GM08714 (cell line): ENCODE data around the gene DUOX1.
A peak's percentile ranks its signal among the peaks of the same experiment; 100 is the strongest.

Source experiments
- H3K4me3 ChIP-seq: fragments of 200-500 bp; sonication (Bioruptor generic); 2 replicates; pipeline ENCODE4 v1.5.1; 2014; ENCODE audit warnings: mild to moderate bottlenecking, low read length, inconsistent platforms
- ZNF274 ChIP-seq: IDR thresholded peaks from 2 replicates; pipeline ENCODE4 v1.6.1; 2012; ENCODE audit warnings: mild to moderate bottlenecking, low read depth, low read length

Gene DUOX1

GRCh38 chr15:45185903-45186770 is 56.3 kb downstream of the DUOX1 start:
- no peak for TF ChIP-seq ZNF274
- no peak overlapping the region for H3K4me3 ChIP-seq

- no peak for TF ChIP-seq ZNF274
- no peak overlapping the region for H3K4me3 ChIP-seq
Measured at GRCh38 chr15:45186771-45187577, 57.2 kb downstream of the DUOX1 start.

GRCh38 chr15:45187578-45187893 is 57.7 kb downstream of the DUOX1 start:
- TF ChIP-seq ZNF274: no peak
- peak overlapping the region; percentile 24; the same call in 1 of the 2 replicates for H3K4me3 ChIP-seq

- H3K4me3 ChIP-seq: peak within 1 kb of the TSS; percentile 64; the same call in 1 of the 2 replicates
- no peak for TF ChIP-seq ZNF274
Measured at GRCh38 chr15:45187894-45188830, 58.4 kb downstream of the DUOX1 start, which contains the start of gene SHF. Gene SHF, minus strand, starts transcription at chr15:45187966. Its CDS starts 15 bp downstream, at chr15:45187951.

- H3K4me3 ChIP-seq: no peak overlapping the region; the same call in 1 of the 2 replicates
- no peak for TF ChIP-seq ZNF274
Measured at GRCh38 chr15:45197512-45197911, 67.7 kb downstream of the DUOX1 start.

- no peak for TF ChIP-seq ZNF274
Measured at GRCh38 chr15:45198337-45199135, 68.7 kb downstream of the DUOX1 start.

GRCh38 chr15:45199136-45199810 is 69.5 kb downstream of the DUOX1 start:
- TF ChIP-seq ZNF274: no peak
- H3K4me3 ChIP-seq: peak overlapping the region; percentile 62

More at GRCh38 chr15:45198337-45199135, 68.7 kb downstream of the DUOX1 start:
- H3K4me3 ChIP-seq: peak overlapping the region; percentile 63

- peak overlapping the region; percentile 67 for H3K4me3 ChIP-seq
- TF ChIP-seq ZNF274: no peak
Measured at GRCh38 chr15:45200001-45200798, 70.4 kb downstream of the DUOX1 start.

- peak overlapping the region; percentile 67 for H3K4me3 ChIP-seq
- no peak for TF ChIP-seq ZNF274
Measured at GRCh38 chr15:45200799-45201556, 71.2 kb downstream of the DUOX1 start.

GRCh38 chr15:45201557-45201859 is 71.7 kb downstream of the DUOX1 start:
- H3K4me3 ChIP-seq: no peak overlapping the region
- TF ChIP-seq ZNF274: no peak

- H3K4me3 ChIP-seq: no peak overlapping the region
- no peak for TF ChIP-seq ZNF274
Measured at GRCh38 chr15:45201869-45202268, 72.1 kb downstream of the DUOX1 start.
